OCI-LY3 (cell line): Measurements from ENCODE around the gene ACTG2.

Experiments
- EZH2phosphoT487 ChIP-seq: fragments of 200-600 bp; shearing (Covaris generic); IDR thresholded peaks from 2 replicates; pipeline ENCODE4 v1.6.1; 2018; ENCODE audit warnings: antibody characterized with exemption, mixed run types, low read depth
- TF ChIP-seq, protein P1 (sequence below): fragments of 200-600, 300-600 bp; sonication (generic); IDR thresholded peaks from 2 replicates; pipeline ENCODE4 v1.5.1; 2014; ENCODE audit warnings: antibody characterized with exemption, low read length, low read depth

DNA sequence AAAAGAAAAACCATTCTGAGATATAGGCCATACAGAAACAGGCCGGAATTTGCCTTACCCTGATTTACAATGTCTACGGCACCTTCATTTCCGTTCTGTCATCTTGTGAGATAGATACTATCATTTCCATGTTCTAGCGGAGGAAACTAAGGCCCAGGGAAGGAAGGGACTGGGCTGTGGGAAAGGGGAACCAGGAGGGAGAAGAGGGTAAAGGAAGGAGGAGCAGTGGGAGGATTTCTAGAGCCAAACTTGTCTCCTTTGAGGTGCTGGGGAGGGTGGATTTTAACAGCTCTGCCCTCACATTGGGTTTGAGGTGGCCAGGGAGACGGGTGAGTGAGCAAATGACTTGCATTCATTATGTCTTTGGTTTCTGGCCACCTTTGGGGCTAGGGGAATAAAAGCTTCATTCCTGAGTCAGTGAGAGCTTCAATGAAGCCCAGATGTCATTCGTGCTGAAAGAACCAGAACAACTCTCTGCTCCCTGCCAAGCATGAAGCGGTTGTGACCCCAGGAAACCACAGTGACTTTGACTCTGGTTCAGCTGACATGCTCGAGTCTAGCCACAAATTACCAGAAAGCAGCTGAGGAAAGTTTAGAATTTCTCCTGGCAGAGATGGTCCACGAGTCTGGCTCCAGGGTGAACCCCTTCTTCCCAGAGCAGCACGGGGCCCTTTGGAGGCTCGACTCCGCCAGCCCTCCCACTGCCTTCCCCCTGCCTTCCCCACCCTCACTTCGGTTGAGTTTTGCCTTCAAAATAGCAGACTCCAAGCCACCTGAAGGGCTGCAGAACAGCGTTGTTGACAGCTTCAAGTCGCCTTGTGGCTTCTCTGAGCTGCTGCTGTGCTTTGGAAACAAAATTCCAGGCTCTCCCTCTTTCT lies 3.8 kb downstream of the ACTG2 start:
- TF ChIP-seq, protein P1, sequence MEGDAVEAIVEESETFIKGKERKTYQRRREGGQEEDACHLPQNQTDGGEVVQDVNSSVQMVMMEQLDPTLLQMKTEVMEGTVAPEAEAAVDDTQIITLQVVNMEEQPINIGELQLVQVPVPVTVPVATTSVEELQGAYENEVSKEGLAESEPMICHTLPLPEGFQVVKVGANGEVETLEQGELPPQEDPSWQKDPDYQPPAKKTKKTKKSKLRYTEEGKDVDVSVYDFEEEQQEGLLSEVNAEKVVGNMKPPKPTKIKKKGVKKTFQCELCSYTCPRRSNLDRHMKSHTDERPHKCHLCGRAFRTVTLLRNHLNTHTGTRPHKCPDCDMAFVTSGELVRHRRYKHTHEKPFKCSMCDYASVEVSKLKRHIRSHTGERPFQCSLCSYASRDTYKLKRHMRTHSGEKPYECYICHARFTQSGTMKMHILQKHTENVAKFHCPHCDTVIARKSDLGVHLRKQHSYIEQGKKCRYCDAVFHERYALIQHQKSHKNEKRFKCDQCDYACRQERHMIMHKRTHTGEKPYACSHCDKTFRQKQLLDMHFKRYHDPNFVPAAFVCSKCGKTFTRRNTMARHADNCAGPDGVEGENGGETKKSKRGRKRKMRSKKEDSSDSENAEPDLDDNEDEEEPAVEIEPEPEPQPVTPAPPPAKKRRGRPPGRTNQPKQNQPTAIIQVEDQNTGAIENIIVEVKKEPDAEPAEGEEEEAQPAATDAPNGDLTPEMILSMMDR: no peak
- TF ChIP-seq EZH2phosphoT487: no peak
